ENCODE results near the gene GDAP1L1.

GRCh38 chr20:44288252-44288651 lies 41.1 kb downstream of the GDAP1L1 start:
- TF ChIP-seq CTCF (conservative IDR thresholded peaks at IDR 0.05; ENCODE audit: low read depth, low read length) (no peak), POLR2A (IDR thresholded peaks at IDR 0.05; ENCODE audit: low read depth, low read length) (no peak), RFX5 (IDR thresholded peaks at IDR 0.05; ENCODE audit: low read depth, low read length) (no peak), ELK1 (IDR thresholded peaks at IDR 0.05; ENCODE audit: borderline replicate concordance, low read depth, low read length) (no peak), MXI1 (IDR thresholded peaks at IDR 0.05; ENCODE audit: borderline replicate concordance, low read depth, low read length) (no peak), SMC3 (IDR thresholded peaks at IDR 0.05; ENCODE audit: low read depth, low read length) (no peak), RAD21 (IDR thresholded peaks at IDR 0.05; ENCODE audit: low read length) (no peak), MAZ (IDR thresholded peaks at IDR 0.05; ENCODE audit: borderline replicate concordance, low read depth, low read length) (no peak), USF2 (IDR thresholded peaks at IDR 0.05; ENCODE audit: low read depth, low read length) (no peak), CEBPB (IDR thresholded peaks at IDR 0.05; ENCODE audit: low read depth, low read length) (no peak), RCOR1 (IDR thresholded peaks at IDR 0.05; ENCODE audit: insufficient replicate concordance, low read length) (no peak), FOS (IDR thresholded peaks at IDR 0.05; ENCODE audit: low read depth, low read length) (no peak)
